Thoracic aorta (tissue), 2 donors: Measurements from ENCODE around the gene VANGL2. TPM values are rescaled to one million over a fixed set of nuclear protein-coding genes. Genes with fewer than 3 reads are reported as not detected.

Experiments
- ATAC-seq: fragments of 150-250 bp; one replicate; pipeline ENCODE4 v1.8.0; 2017; ENCODE audit warnings: low read depth; ENCODE audit not compliant: insufficient number of reproducible peaks, low FRiP score
- DNase-seq: peaks from one replicate; pipeline ENCODE4 v3.0.0-alpha.2; 2020; ENCODE audit warnings: low spot score
- H3K27ac ChIP-seq, 2 donors: fragments of 200-600 bp; sonication (generic); 1 replicate in 1 of 2; 2 replicates in 1 of 2; pipeline ENCODE4 v1.5.1; 2016; ENCODE audit warnings: mild to moderate bottlenecking in 2 of 2, moderate library complexity in 2 of 2
- H3K27me3 ChIP-seq: fragments of 200-600 bp; sonication (generic); replicated peaks from 2 replicates; pipeline ENCODE4 v1.6.0; 2016; ENCODE audit warnings: mild to moderate bottlenecking; ENCODE audit not compliant: insufficient read depth
- H3K36me3 ChIP-seq: fragments of 200-600 bp; sonication (generic); one replicate; pipeline ENCODE4 v1.5.1; 2016
- H3K4me1 ChIP-seq, 2 donors: fragments of 200-600 bp; sonication (generic); 1 replicate in 1 of 2; 2 replicates in 1 of 2; pipeline versions ENCODE4 v1.5.1 to v1.6.0; 2016; ENCODE audit warnings: low read depth in 2 of 2, mild to moderate bottlenecking in 1 of 2; ENCODE audit not compliant: control insufficient read depth in 1 of 2
- H3K4me3 ChIP-seq: fragments of 200-600 bp; sonication (generic); 2 replicates; pipeline ENCODE4 v1.5.1; 2016; ENCODE audit warnings: mild to moderate bottlenecking
- H3K9me3 ChIP-seq: fragments of 200-600 bp; sonication (generic); 2 replicates; pipeline ENCODE4 v1.5.1; 2016
- CTCF ChIP-seq: fragments of 200-600 bp; sonication (generic); IDR thresholded peaks from one replicate; pipeline ENCODE4 v1.5.1; 2019; ENCODE audit warnings: antibody characterized with exemption
- total RNA-seq, 2 donors: library from RNA; depleted of rRNA; stranded (reverse); fragments of >200 nt; gene quantifications; one replicate each; pipeline versions ENCODE4 v1.1.0 to v1.2.3, GENCODE V29; 2016

Gene VANGL2
- total RNA-seq, 2 donors from 2014 or later = 0.27 to 1.3 TPM

- Histone ChIP-seq H3K4me1 (peaks cover 6 to 13% of the 10 kb centered on the region in 2 donors), H3K9me3 (no peaks in the 10 kb centered on the region), H3K4me3 (no peak overlapping the region), H3K27ac (no peak overlapping the region), H3K27me3 (no peaks in the 10 kb centered on the region), H3K36me3 (no peaks in the 10 kb centered on the region)
- no peak for TF ChIP-seq CTCF
- ATAC-seq (no peak), DNase-seq (no peak)
These were observed 1.8 kb downstream of the VANGL2 start for GRCh38 chr1:160402001-160402795.

- DNase-seq (no peak), ATAC-seq (no peak)
- no peak overlapping the region for H3K4me3 ChIP-seq
- H3K27ac ChIP-seq = no peak overlapping the region
- no peak for TF ChIP-seq CTCF
- H3K27me3 ChIP-seq = no peaks in the 10 kb centered on the region
- H3K9me3 ChIP-seq = no peaks in the 10 kb centered on the region
- no peaks in the 10 kb centered on the region for H3K36me3 ChIP-seq
- peaks cover 6 to 13% of the 10 kb centered on the region in 2 donors for H3K4me1 ChIP-seq
These were observed 2.9 kb downstream of the VANGL2 start for GRCh38 chr1:160403244-160403643.

- Histone ChIP-seq H3K27ac (no peak overlapping the region), H3K4me1 (peaks cover 6 to 13% of the 10 kb centered on the region in 2 donors), H3K36me3 (no peaks in the 10 kb centered on the region), H3K9me3 (no peaks in the 10 kb centered on the region), H3K4me3 (no peak overlapping the region), H3K27me3 (no peaks in the 10 kb centered on the region)
- TF ChIP-seq CTCF = no peak
- DNase-seq (no peak), ATAC-seq (no peak)
These were observed 3.7 kb downstream of the VANGL2 start for GRCh38 chr1:160404094-160404493.

GRCh38 chr1:160405331-160405877, 5.0 kb downstream of the VANGL2 start:
- TF ChIP-seq CTCF = no peak
- Histone ChIP-seq H3K27ac (no peak overlapping the region), H3K36me3 (no peaks in the 10 kb centered on the region), H3K4me3 (no peak overlapping the region), H3K4me1 (peaks cover 6 to 13% of the 10 kb centered on the region in 2 donors), H3K27me3 (no peaks in the 10 kb centered on the region), H3K9me3 (no peaks in the 10 kb centered on the region)
- DNase-seq (no peak), ATAC-seq (no peak)

- Histone ChIP-seq H3K36me3 (no peaks in the 10 kb centered on the region), H3K27ac (no peak overlapping the region), H3K4me1 (peaks cover 0 to 5% of the 10 kb centered on the region in 2 donors), H3K9me3 (no peaks in the 10 kb centered on the region), H3K4me3 (no peak overlapping the region), H3K27me3 (no peaks in the 10 kb centered on the region)
- no peak for TF ChIP-seq CTCF
- ATAC-seq (no peak), DNase-seq (no peak)
These were observed 6.0 kb downstream of the VANGL2 start for GRCh38 chr1:160406131-160406968.
